ENCODE measurements around the gene MIEF2.

GRCh38 chr17:18228176-18228682 is 32.2 kb upstream of the MIEF2 start:
- TF ChIP-seq, protein P1, sequence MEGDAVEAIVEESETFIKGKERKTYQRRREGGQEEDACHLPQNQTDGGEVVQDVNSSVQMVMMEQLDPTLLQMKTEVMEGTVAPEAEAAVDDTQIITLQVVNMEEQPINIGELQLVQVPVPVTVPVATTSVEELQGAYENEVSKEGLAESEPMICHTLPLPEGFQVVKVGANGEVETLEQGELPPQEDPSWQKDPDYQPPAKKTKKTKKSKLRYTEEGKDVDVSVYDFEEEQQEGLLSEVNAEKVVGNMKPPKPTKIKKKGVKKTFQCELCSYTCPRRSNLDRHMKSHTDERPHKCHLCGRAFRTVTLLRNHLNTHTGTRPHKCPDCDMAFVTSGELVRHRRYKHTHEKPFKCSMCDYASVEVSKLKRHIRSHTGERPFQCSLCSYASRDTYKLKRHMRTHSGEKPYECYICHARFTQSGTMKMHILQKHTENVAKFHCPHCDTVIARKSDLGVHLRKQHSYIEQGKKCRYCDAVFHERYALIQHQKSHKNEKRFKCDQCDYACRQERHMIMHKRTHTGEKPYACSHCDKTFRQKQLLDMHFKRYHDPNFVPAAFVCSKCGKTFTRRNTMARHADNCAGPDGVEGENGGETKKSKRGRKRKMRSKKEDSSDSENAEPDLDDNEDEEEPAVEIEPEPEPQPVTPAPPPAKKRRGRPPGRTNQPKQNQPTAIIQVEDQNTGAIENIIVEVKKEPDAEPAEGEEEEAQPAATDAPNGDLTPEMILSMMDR (IDR thresholded peaks at IDR 0.05) = no peak
- no peak for TF ChIP-seq EZH2 (IDR thresholded peaks at IDR 0.05; ENCODE audit: borderline replicate concordance, insufficient read depth, low read depth, low read length, poor library complexity, severe bottlenecking)

Data from B cell (primary cell).